Tibial nerve (tissue), 4 donors: ENCODE data around the gene SSH2. TPM values are rescaled to one million over a fixed set of nuclear protein-coding genes. Genes with fewer than 3 reads are reported as not detected.

Experiments used
- DNase-seq, 2 donors: peaks; one replicate each; pipeline ENCODE4 v3.0.0-alpha.2; 2019; ENCODE audit warnings: low spot score in 2 of 2
- H3K27ac ChIP-seq, 4 donors: fragments of 200-600 bp; sonication (generic) in 3 of 4; one replicate each; pipeline ENCODE4 v1.5.1; 2017 to 2019; ENCODE audit warnings: mild to moderate bottlenecking in 1 of 4
- H3K27me3 ChIP-seq, 2 donors: fragments of 200-600 bp; sonication (generic) in 1 of 2; one replicate each; pipeline versions ENCODE4 v1.5.1 to v1.6.0; 2017 to 2019
- H3K36me3 ChIP-seq, 3 donors: fragments of 200-600 bp; sonication (generic); one replicate each; pipeline ENCODE4 v1.5.1; 2018 to 2019
- H3K4me1 ChIP-seq, 4 donors: fragments of 200-600 bp; sonication (generic) in 3 of 4; one replicate each; pipeline ENCODE4 v1.5.1; 2017 to 2019
- H3K4me3 ChIP-seq, 4 donors: fragments of 200-600 bp; sonication (generic) in 3 of 4; one replicate each; pipeline ENCODE4 v1.5.1; 2017 to 2019; ENCODE audit warnings: mild to moderate bottlenecking in 1 of 4, moderate library complexity in 1 of 4
- H3K9me3 ChIP-seq, 4 donors: fragments of 200-600 bp; sonication (generic) in 3 of 4; one replicate each; pipeline ENCODE4 v1.5.1; 2017 to 2019
- CTCF ChIP-seq, 5 experiments: fragments of 200-600 bp in 3 of 5; fragments of 450-650 bp in 2 of 5; sonication (generic) in 3 of 5; IDR thresholded peaks; one replicate each; pipeline ENCODE4 v1.5.1; 2016 to 2019; ENCODE audit warnings: antibody characterized with exemption in 5 of 5, mild to moderate bottlenecking in 3 of 5, moderate library complexity in 2 of 5
- EP300 ChIP-seq, 2 donors: sonication (generic); formaldehyde crosslinking; IDR thresholded peaks; one replicate each; pipeline ENCODE4 v1.6.1; 2017; ENCODE audit warnings: antibody characterized with exemption in 2 of 2, mild to moderate bottlenecking in 1 of 2
- POLR2A ChIP-seq, 2 donors: fragments of 450-650 bp; IDR thresholded peaks; one replicate each; pipeline ENCODE4 v1.6.1; 2017; ENCODE audit warnings: antibody characterized with exemption in 2 of 2, mild to moderate bottlenecking in 2 of 2, moderate library complexity in 2 of 2
- WGBS, 2 donors: methylation state at CpG; one replicate each; pipeline ENCODE4 v1.1.5; 2018; 5-methylcytosine and 5-hydroxymethylcytosine counted together
- total RNA-seq, 4 donors: library from RNA; depleted of rRNA; stranded (reverse); fragments of >200 nt; gene quantifications; one replicate each; pipeline ENCODE4 v1.1.0, GENCODE V29; 2016

The SSH2 gene
- total RNA-seq, 4 donors from 2014 or later: 51.3 to 67.1 (median 55.7) TPM

DNA sequence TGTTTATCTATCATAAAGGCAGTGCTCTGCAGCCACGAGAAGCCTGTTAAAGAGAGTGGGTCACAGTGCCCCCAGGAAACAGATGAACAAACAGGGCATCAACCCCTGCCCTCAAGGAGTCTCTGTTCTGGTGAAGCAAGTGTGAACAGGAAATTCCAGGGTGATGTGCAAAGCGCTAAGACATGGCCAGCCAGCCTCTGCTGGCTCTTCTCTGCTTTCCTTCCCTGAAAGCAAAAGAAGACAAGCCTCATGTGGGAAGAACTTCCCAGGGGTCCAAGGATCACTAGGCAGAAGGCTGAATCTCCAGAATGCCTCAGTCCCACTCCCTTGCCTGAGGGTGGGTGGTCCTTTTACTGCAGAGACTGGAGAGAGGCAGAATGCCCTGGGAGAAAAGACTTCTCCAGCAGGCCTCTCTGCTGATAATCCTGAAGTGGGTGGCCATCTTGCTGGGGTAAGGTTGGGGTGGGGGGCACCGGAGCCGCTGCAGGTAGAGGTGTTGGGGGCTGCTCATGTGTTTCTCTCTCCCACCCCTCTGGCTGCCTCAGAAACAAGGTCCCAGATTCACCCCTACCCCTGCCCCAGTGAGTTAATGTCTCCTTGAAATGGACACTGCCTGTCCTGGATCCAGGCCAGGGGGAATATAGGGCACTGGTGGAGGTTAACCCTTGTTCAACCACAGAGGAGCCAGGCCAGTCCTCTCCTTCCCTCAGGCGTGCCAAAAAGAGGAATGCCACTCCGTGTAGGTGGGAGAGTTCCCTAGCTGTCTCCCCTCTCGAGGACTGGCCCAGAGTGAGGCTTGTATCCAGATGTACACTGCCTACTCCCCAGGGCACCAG is 334.7 kb downstream of the SSH2 start:
- no peaks in the 10 kb centered on the region for H3K27me3 ChIP-seq
- peaks cover 0 to 75% (median 49%) of the 10 kb centered on the region in 4 donors for H3K4me1 ChIP-seq
- H3K9me3 ChIP-seq: no peaks in the 10 kb centered on the region
- no peaks in the 10 kb centered on the region for H3K36me3 ChIP-seq
- H3K27ac ChIP-seq: peak overlapping the region in 3 of 4 donors; percentile 47 to 80 (median 73)
- TF ChIP-seq CTCF (IDR thresholded peaks at IDR 0.05): no peak
- no peak for TF ChIP-seq POLR2A (IDR thresholded peaks at IDR 0.05)
- TF ChIP-seq EP300 (IDR thresholded peaks at IDR 0.05): no peak
- H3K4me3 ChIP-seq: no peak overlapping the region
- WGBS, 2 donors: 55 to 67% methylated on average over 6 to 7 of the region's 7 CpGs
- DNase-seq: no peak

- peaks cover 0 to 83% (median 56%) of the 10 kb centered on the region in 4 donors for H3K4me1 ChIP-seq
- no peaks in the 10 kb centered on the region for H3K27me3 ChIP-seq
- H3K36me3 ChIP-seq: no peaks in the 10 kb centered on the region
- WGBS, 2 donors: 79 to 85% methylated on average over 9 to 11 of the region's 11 CpGs
- peak overlapping the region in 3 of 4 donors; percentile 39 to 96 (median 66) for H3K4me3 ChIP-seq
- no peak for DNase-seq
- peak overlapping the region in 2 of 4 donors; percentile 73 to 80 for H3K27ac ChIP-seq
- H3K9me3 ChIP-seq: no peaks in the 10 kb centered on the region
- TF ChIP-seq POLR2A (IDR thresholded peaks at IDR 0.05) (no peak), CTCF (IDR thresholded peaks at IDR 0.05) (no peak), EP300 (IDR thresholded peaks at IDR 0.05) (no peak)
Observed at GRCh38 chr17:29594519-29595090, 335.4 kb downstream of the SSH2 start.

- DNase-seq: no peak
- no peaks in the 10 kb centered on the region for H3K9me3 ChIP-seq
- H3K4me1 ChIP-seq: peaks cover 0 to 83% (median 56%) of the 10 kb centered on the region in 4 donors
- no peaks in the 10 kb centered on the region for H3K27me3 ChIP-seq
- no peaks in the 10 kb centered on the region for H3K36me3 ChIP-seq
- 11 to 20% methylated on average over 9 to 35 of the region's 64 CpGs for WGBS, 2 donors
- H3K4me3 ChIP-seq: peak overlapping the region; percentile 39 to 96 (median 70)
- TF ChIP-seq CTCF (IDR thresholded peaks at IDR 0.05) (peak in 1 of 5 experiments; percentile 26), POLR2A (IDR thresholded peaks at IDR 0.05) (no peak)
- H3K27ac ChIP-seq: peak overlapping the region; percentile 50 to 80 (median 74)
Observed at GRCh38 chr17:29593591-29594518, 336.2 kb downstream of the SSH2 start.

- TF ChIP-seq EP300 (IDR thresholded peaks at IDR 0.05) (no peak), POLR2A (IDR thresholded peaks at IDR 0.05) (no peak), CTCF (IDR thresholded peaks at IDR 0.05) (no peak)
- no peaks in the 10 kb centered on the region for H3K9me3 ChIP-seq
- no peaks in the 10 kb centered on the region for H3K27me3 ChIP-seq
- WGBS, 2 donors: 0 to 1% methylated on average over 15 to 34 of the region's 96 CpGs
- peak within 1 kb of the TSS; percentile 74 to 97 (median 92) for H3K27ac ChIP-seq
- peaks cover 0 to 84% (median 58%) of the 10 kb centered on the region in 4 donors for H3K4me1 ChIP-seq
- H3K4me3 ChIP-seq: peak within 1 kb of the TSS; percentile 39 to 96 (median 70)
- H3K36me3 ChIP-seq: no peaks in the 10 kb centered on the region
- DNase-seq: no peak
Observed at GRCh38 chr17:29592850-29593551, 337.0 kb downstream of the SSH2 start, which contains the start of gene ANKRD13B. Gene ANKRD13B (plus strand): TSS chr17:29593132. CDS start chr17:29593622, 490 bp downstream.
